ENCODE results near the gene ZNF341. TPM values are rescaled to one million over a fixed set of nuclear protein-coding genes. Genes with fewer than 3 reads are reported as not detected.

ZNF341 gene
- total and polyA plus RNA-seq, 2 of the 8 experiments (the other 6 are each of a cell fraction or from before 2014, with no cell fraction given): 5.8 to 6.4 TPM

DNA sequence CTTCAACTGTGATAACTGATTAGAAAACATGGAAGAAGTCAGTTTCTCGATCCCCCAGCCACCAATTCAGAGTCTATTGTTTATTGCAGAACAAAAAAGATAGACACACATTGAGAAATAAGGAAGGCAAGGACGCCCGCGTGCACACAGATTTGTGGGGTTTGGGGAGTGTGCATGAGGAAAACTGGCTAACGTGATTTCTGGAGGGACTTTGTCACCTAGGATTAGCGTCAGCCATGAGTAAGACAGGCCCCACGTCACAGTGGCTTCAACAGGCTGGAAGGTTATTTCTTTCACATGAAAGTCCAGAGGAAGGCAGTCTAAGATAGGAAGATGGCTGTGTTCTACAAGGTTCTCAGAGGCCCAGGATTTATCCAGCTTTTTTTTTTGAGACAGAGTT is 7.7 kb downstream of the ZNF341 start:
- no peak overlapping the region for H3K4ac ChIP-seq (replicated peaks; ENCODE audit: insufficient read length, low read depth, low read length)

More for the DNA sequence above, 7.7 kb downstream of the ZNF341 start:
- Histone ChIP-seq H3K4me2 (ENCODE audit: insufficient read depth in 1 of 2, low read depth in 2 of 2, low read length in 2 of 2) (no peak overlapping the region), H3K4me3 (ENCODE audit: extremely low read depth in 1 of 4, insufficient read depth in 2 of 4, low read depth in 3 of 4, low read length in 4 of 4) (no peak overlapping the region), H2BK5ac (ENCODE audit: low read depth, low read length) (no peak overlapping the region), H3K14ac (ENCODE audit: insufficient read length) (no peak overlapping the region), H3K79me2 (ENCODE audit: control insufficient read depth in 1 of 2, insufficient read depth in 2 of 2, low read length in 2 of 2) (no peaks in the 10 kb centered on the region), H2BK120ac (replicated peaks; ENCODE audit: low read depth, low read length) (no peak overlapping the region), H4K8ac (ENCODE audit: extremely low read depth, insufficient read depth, low read length) (no peak overlapping the region), H3K27me3 (replicated peaks in 1 of 4; ENCODE audit: control insufficient read depth in 3 of 4, extremely low read depth in 1 of 4, insufficient read depth in 3 of 4, low read length in 3 of 4) (no peaks in the 10 kb centered on the region), H2AK5ac (ENCODE audit: low read depth, low read length) (peak overlapping the region; percentile 39; the same call in 1 of the 2 replicates), H4K20me1 (replicated peaks in 1 of 2; ENCODE audit: control insufficient read depth in 1 of 2, insufficient read depth in 2 of 2, low read length in 2 of 2) (peaks cover 0 to 3% of the 10 kb centered on the region in 2 experiments), H3K23me2 (ENCODE audit: low read depth, low read length) (no peaks in the 10 kb centered on the region), H3K79me1 (ENCODE audit: low read depth, low read length) (no peaks in the 10 kb centered on the region; the same call in 1 of the 2 replicates), H3K36me3 (ENCODE audit: control insufficient read depth in 2 of 4, insufficient read depth in 4 of 4, low read length in 3 of 4) (no peaks in the 10 kb centered on the region; a peak in 1 of 8 replicates), H4K91ac (replicated peaks; ENCODE audit: insufficient read length, low read length) (peak overlapping the region; percentile 81), H3K9me3 (ENCODE audit: insufficient read depth in 2 of 2, low read depth in 1 of 2, low read length in 1 of 2) (peaks cover 6 to 10% of the 10 kb centered on the region in 2 experiments), H2BK15ac (ENCODE audit: low read length) (no peak overlapping the region), H4K5ac (ENCODE audit: insufficient read length, low read depth, low read length) (no peak overlapping the region), H3K27ac (ENCODE audit: low read depth, low read length) (no peak overlapping the region), H3K23ac (ENCODE audit: insufficient read length) (no peak overlapping the region), H3K9ac (replicated peaks in 1 of 4; ENCODE audit: extremely low read depth in 1 of 4, low read depth in 3 of 4, low read length in 3 of 4) (no peak overlapping the region), H2AFZ (ENCODE audit: low read length) (no peak overlapping the region), H3K4me1 (replicated peaks in 1 of 4; ENCODE audit: control insufficient read depth in 3 of 4, insufficient read depth in 4 of 4, low read length in 3 of 4) (peaks cover 0 to 4% (median 0%) of the 10 kb centered on the region in 4 experiments; a peak in 2 of 7 replicates), H2BK20ac (ENCODE audit: low read length) (no peak overlapping the region), H3K18ac (ENCODE audit: extremely low read depth, low read length) (no peak overlapping the region), H2BK12ac (ENCODE audit: low read depth, low read length) (no peak overlapping the region), H3K56ac (replicated peaks; ENCODE audit: insufficient read length, low read depth, low read length) (no peak overlapping the region)
- ChIA-PET POLR2A (ENCODE audit: partially characterized antibody) (no interaction called here), CTCF (ENCODE audit: partially characterized antibody) (interaction anchor here (0.6 to 1.2 kb wide), 2 partner anchors 53 to 320 kb away, joined by 3 read pairs; no protein-coding TSS in a partner anchor)
- TF ChIP-seq SIRT6 (IDR thresholded peaks at IDR 0.05; ENCODE audit: low read length) (no peak), CBX5 (IDR thresholded peaks at IDR 0.05; ENCODE audit: low read depth, low read length) (no peak)
- 93% methylated on average over 7 of the region's 7 CpGs; no CpG with 5 or more reads in 1 of the 2 experiments for WGBS, 2 experiments (ENCODE audit: extremely low coverage in 1 of 2, insufficient coverage in 1 of 2, insufficient read length in 1 of 2, insufficient replicate concordance in 2 of 2, low coverage in 1 of 2, low lambda C conversion rate in 2 of 2, missing lambda C conversion rate in 1 of 2)
- no peak for DNase-seq (ENCODE audit: low read depth in 1 of 2, low spot score in 2 of 2)
- no peak for FAIRE-seq

All from H1 (cell line).